GM06990 (cell line): Measurements from ENCODE around the gene CIRBP.

ENCODE experiments used
- DNase-seq: peaks from one replicate; pipeline ENCODE4 v3.0.0-alpha.2; 2011; ENCODE audit not compliant: insufficient read length; ENCODE audit errors: extremely low read depth
- H3K27me3 ChIP-seq: replicated peaks from 2 replicates; pipeline ENCODE4 v1.6.0; 2011; ENCODE audit warnings: low read length; ENCODE audit not compliant: control insufficient read depth, insufficient read depth
- H3K36me3 ChIP-seq: 2 replicates; pipeline ENCODE4 v1.5.1; 2011; ENCODE audit warnings: low read length; ENCODE audit not compliant: control insufficient read depth, insufficient read depth
- H3K4me3 ChIP-seq: replicated peaks from 2 replicates; pipeline ENCODE4 v1.5.1; 2011; ENCODE audit warnings: low read depth, mild to moderate bottlenecking, control low read depth, low read length
- CTCF ChIP-seq: IDR thresholded peaks from 2 replicates; pipeline ENCODE4 v1.5.1; 2011; ENCODE audit warnings: low read length, control low read depth, mild to moderate bottlenecking, inconsistent platforms; ENCODE audit not compliant: insufficient read depth, poor library complexity, severe bottlenecking

CIRBP gene

GRCh38 chr19:1222394-1222793 lies 46.7 kb upstream of the CIRBP start:
- Histone ChIP-seq H3K27me3 (no peaks in the 10 kb centered on the region), H3K4me3 (no peak overlapping the region), H3K36me3 (peaks cover 24% of the 10 kb centered on the region)
- no peak for DNase-seq
- TF ChIP-seq CTCF = peak; percentile 27

- DNase-seq = no peak
- H3K4me3 ChIP-seq = no peak overlapping the region
- peak; percentile 55 for TF ChIP-seq CTCF
- peaks cover 24% of the 10 kb centered on the region for H3K36me3 ChIP-seq
- no peaks in the 10 kb centered on the region for H3K27me3 ChIP-seq
Observed at GRCh38 chr19:1223018-1223855, 45.9 kb upstream of the CIRBP start.

- Histone ChIP-seq H3K36me3 (peaks cover 23% of the 10 kb centered on the region), H3K4me3 (no peak overlapping the region), H3K27me3 (no peaks in the 10 kb centered on the region)
- DNase-seq = no peak
- no peak for TF ChIP-seq CTCF
Observed at GRCh38 chr19:1224047-1224825, 44.9 kb upstream of the CIRBP start.

GRCh38 chr19:1224847-1225246 lies 44.3 kb upstream of the CIRBP start:
- H3K36me3 ChIP-seq = peaks cover 22% of the 10 kb centered on the region
- DNase-seq = no peak
- no peak overlapping the region for H3K4me3 ChIP-seq
- H3K27me3 ChIP-seq = no peaks in the 10 kb centered on the region
- no peak for TF ChIP-seq CTCF

GRCh38 chr19:1225440-1226226 lies 43.5 kb upstream of the CIRBP start:
- Histone ChIP-seq H3K36me3 (peaks cover 20% of the 10 kb centered on the region), H3K4me3 (no peak overlapping the region), H3K27me3 (no peaks in the 10 kb centered on the region)
- DNase-seq = no peak
- no peak for TF ChIP-seq CTCF
